Measurements from ENCODE around the gene HSD17B13. TPM values are rescaled to one million over a fixed set of nuclear protein-coding genes. Genes with fewer than 3 reads are reported as not detected.

The HSD17B13 gene
- total and polyA plus RNA-seq, 2 experiments from 2014 or later, result 0.15 TPM; not detected in 1

- H3K4me1 Mint-ChIP-seq, result peaks cover 8% of the 10 kb centered on the region; the same call in 2 of the 3 replicates
- no peak overlapping the region for H3K4me3 Mint-ChIP-seq
- H3K27ac Mint-ChIP-seq, result no peak overlapping the region
- no peak overlapping the region for H3K27ac ChIP-seq (ENCODE audit: low read depth)
- H3K9me2 ChIP-seq (ENCODE audit: insufficient read depth), result no peaks in the 10 kb centered on the region
- H3K4me1 ChIP-seq (ENCODE audit: insufficient read depth), result peaks cover 12% of the 10 kb centered on the region; the same call in 1 of the 2 replicates
- no peaks in the 10 kb centered on the region for H3K36me3 Mint-ChIP-seq (ENCODE audit: low read depth)
- H3K27me3 Mint-ChIP-seq (ENCODE audit: insufficient read depth, low read depth, poor library complexity), result peaks cover 2% of the 10 kb centered on the region
- H4K20me1 ChIP-seq (replicated peaks; ENCODE audit: insufficient read depth), result no peaks in the 10 kb centered on the region
- ATAC-seq (peak; percentile 87), DNase-seq (ENCODE audit: low spot score) (peak; percentile 71)
- no peaks in the 10 kb centered on the region for H3K79me2 ChIP-seq (replicated peaks; ENCODE audit: insufficient read depth)
- H3K4me3 ChIP-seq, result no peak overlapping the region
- H3F3A ChIP-seq (replicated peaks; ENCODE audit: low read depth), result no peaks in the 10 kb centered on the region
- H3K27me3 ChIP-seq (ENCODE audit: insufficient read depth), result no peaks in the 10 kb centered on the region
- no peaks in the 10 kb centered on the region for H3K9me3 Mint-ChIP-seq
- no peak overlapping the region for H2AFZ ChIP-seq
- no peak overlapping the region for H3K4me2 ChIP-seq
- no peaks in the 10 kb centered on the region for H3K36me3 ChIP-seq (ENCODE audit: insufficient read depth)
- no peak for TF ChIP-seq EZH2 (IDR thresholded peaks at IDR 0.05; ENCODE audit: low read depth, unreplicated experiment)
- no peak for TF ChIP-seq STAT1 (IDR thresholded peaks at IDR 0.05; ENCODE audit: unreplicated experiment)
- TF ChIP-seq, protein P1, sequence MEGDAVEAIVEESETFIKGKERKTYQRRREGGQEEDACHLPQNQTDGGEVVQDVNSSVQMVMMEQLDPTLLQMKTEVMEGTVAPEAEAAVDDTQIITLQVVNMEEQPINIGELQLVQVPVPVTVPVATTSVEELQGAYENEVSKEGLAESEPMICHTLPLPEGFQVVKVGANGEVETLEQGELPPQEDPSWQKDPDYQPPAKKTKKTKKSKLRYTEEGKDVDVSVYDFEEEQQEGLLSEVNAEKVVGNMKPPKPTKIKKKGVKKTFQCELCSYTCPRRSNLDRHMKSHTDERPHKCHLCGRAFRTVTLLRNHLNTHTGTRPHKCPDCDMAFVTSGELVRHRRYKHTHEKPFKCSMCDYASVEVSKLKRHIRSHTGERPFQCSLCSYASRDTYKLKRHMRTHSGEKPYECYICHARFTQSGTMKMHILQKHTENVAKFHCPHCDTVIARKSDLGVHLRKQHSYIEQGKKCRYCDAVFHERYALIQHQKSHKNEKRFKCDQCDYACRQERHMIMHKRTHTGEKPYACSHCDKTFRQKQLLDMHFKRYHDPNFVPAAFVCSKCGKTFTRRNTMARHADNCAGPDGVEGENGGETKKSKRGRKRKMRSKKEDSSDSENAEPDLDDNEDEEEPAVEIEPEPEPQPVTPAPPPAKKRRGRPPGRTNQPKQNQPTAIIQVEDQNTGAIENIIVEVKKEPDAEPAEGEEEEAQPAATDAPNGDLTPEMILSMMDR (conservative IDR thresholded peaks at IDR 0.05; ENCODE audit: low read depth in 2 of 2), result peak; percentile 90 to 97
- TF ChIP-seq ZNF114 (CRISPR knock-in tag; IDR thresholded peaks at IDR 0.05), result no peak
Measured at GRCh38 chr4:87353592-87353991, 30.9 kb upstream of the HSD17B13 start.

DNA sequence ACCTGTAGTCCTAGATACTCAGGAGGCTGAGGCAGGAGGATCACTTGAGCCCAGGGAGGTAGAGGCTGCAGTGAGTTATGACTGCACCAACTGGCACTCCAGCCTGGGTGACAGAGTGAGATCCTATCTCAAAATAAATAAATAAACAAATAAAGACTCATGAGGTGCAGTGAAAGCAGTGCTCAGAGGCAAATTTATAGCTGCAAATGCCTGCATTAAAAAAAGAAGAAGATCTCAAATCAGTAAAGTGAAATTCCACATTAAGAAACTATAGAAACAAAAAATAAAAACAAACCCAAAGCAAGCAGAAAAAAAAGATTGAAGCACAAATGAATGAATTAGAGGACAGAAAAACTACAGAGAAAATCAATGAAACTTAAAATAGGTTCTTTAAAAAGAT lies 22.5 kb upstream of the HSD17B13 start:
- Mint-ChIP-seq H3K36me3 (ENCODE audit: low read depth) (no peaks in the 10 kb centered on the region), H3K27me3 (ENCODE audit: insufficient read depth, low read depth, poor library complexity) (no peaks in the 10 kb centered on the region), H3K9me3 (no peaks in the 10 kb centered on the region), H3K4me3 (no peak overlapping the region), H3K27ac (no peak overlapping the region), H3K4me1 (no peaks in the 10 kb centered on the region)
- ATAC-seq, result no peak
- no peak for DNase-seq (ENCODE audit: low spot score)
- Histone ChIP-seq H3K36me3 (ENCODE audit: insufficient read depth) (no peaks in the 10 kb centered on the region), H3F3A (replicated peaks; ENCODE audit: low read depth) (no peaks in the 10 kb centered on the region), H3K79me2 (replicated peaks; ENCODE audit: insufficient read depth) (no peaks in the 10 kb centered on the region), H3K27ac (ENCODE audit: low read depth) (no peak overlapping the region), H3K27me3 (ENCODE audit: insufficient read depth) (no peaks in the 10 kb centered on the region), H3K4me1 (ENCODE audit: insufficient read depth) (no peaks in the 10 kb centered on the region), H3K4me2 (no peak overlapping the region), H2AFZ (no peak overlapping the region), H4K20me1 (replicated peaks; ENCODE audit: insufficient read depth) (no peaks in the 10 kb centered on the region), H3K9me2 (ENCODE audit: insufficient read depth) (no peaks in the 10 kb centered on the region), H3K4me3 (no peak overlapping the region)
- TF ChIP-seq EZH2phosphoT487 (IDR thresholded peaks at IDR 0.05; ENCODE audit: unreplicated experiment) (no peak), EZH2 (IDR thresholded peaks at IDR 0.05; ENCODE audit: low read depth, unreplicated experiment) (no peak), CREB1 (CRISPR knock-in tag; IDR thresholded peaks at IDR 0.05; ENCODE audit: low read depth) (no peak), STAT1 (IDR thresholded peaks at IDR 0.05; ENCODE audit: unreplicated experiment) (no peak), JUNB (IDR thresholded peaks at IDR 0.05; ENCODE audit: unreplicated experiment) (no peak), NANOG (IDR thresholded peaks at IDR 0.05; ENCODE audit: borderline replicate concordance) (no peak), ZNF331 (CRISPR knock-in tag; IDR thresholded peaks at IDR 0.05; ENCODE audit: low read depth) (no peak), POLR2AphosphoS5 (IDR thresholded peaks at IDR 0.05; ENCODE audit: low read depth) (no peak)
- TF ChIP-seq, protein P1 (conservative IDR thresholded peaks at IDR 0.05; ENCODE audit: low read depth in 2 of 2), result no peak
- TF ChIP-seq, protein P2, sequence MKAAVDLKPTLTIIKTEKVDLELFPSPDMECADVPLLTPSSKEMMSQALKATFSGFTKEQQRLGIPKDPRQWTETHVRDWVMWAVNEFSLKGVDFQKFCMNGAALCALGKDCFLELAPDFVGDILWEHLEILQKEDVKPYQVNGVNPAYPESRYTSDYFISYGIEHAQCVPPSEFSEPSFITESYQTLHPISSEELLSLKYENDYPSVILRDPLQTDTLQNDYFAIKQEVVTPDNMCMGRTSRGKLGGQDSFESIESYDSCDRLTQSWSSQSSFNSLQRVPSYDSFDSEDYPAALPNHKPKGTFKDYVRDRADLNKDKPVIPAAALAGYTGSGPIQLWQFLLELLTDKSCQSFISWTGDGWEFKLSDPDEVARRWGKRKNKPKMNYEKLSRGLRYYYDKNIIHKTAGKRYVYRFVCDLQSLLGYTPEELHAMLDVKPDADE (IDR thresholded peaks at IDR 0.05), result no peak
- TF ChIP-seq, protein P3, sequence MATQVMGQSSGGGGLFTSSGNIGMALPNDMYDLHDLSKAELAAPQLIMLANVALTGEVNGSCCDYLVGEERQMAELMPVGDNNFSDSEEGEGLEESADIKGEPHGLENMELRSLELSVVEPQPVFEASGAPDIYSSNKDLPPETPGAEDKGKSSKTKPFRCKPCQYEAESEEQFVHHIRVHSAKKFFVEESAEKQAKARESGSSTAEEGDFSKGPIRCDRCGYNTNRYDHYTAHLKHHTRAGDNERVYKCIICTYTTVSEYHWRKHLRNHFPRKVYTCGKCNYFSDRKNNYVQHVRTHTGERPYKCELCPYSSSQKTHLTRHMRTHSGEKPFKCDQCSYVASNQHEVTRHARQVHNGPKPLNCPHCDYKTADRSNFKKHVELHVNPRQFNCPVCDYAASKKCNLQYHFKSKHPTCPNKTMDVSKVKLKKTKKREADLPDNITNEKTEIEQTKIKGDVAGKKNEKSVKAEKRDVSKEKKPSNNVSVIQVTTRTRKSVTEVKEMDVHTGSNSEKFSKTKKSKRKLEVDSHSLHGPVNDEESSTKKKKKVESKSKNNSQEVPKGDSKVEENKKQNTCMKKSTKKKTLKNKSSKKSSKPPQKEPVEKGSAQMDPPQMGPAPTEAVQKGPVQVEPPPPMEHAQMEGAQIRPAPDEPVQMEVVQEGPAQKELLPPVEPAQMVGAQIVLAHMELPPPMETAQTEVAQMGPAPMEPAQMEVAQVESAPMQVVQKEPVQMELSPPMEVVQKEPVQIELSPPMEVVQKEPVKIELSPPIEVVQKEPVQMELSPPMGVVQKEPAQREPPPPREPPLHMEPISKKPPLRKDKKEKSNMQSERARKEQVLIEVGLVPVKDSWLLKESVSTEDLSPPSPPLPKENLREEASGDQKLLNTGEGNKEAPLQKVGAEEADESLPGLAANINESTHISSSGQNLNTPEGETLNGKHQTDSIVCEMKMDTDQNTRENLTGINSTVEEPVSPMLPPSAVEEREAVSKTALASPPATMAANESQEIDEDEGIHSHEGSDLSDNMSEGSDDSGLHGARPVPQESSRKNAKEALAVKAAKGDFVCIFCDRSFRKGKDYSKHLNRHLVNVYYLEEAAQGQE (IDR thresholded peaks at IDR 0.05; ENCODE audit: unreplicated experiment), result no peak
